OCI-LY1 (cell line): ENCODE results near the gene LIPA.
"Not testable (repeated sequence)": the region's sequence is repeated elsewhere in the genome, so short reads cannot be mapped to it uniquely, and the experiment has no call there.

ENCODE experiments used
- H2AFZ ChIP-seq: fragments of 200-600 bp; sonication (generic), shearing (Covaris generic); 2 replicates; pipeline ENCODE4 v1.6.0; 2014; ENCODE audit warnings: antibody characterized with exemption, mild to moderate bottlenecking, low read length
- H3F3A ChIP-seq: fragments of 200-600 bp; sonication (generic), shearing (Covaris generic); 2 replicates; pipeline ENCODE4 v1.6.0; 2014; ENCODE audit warnings: mild to moderate bottlenecking, antibody characterized with exemption, low read length, moderate library complexity; ENCODE audit not compliant: insufficient read depth
- H3K27ac ChIP-seq: fragments of 200-600 bp; sonication (generic); 2 replicates; pipeline ENCODE4 v1.5.1; 2014; ENCODE audit warnings: low read length, mixed run types, mild to moderate bottlenecking, low read depth; ENCODE audit not compliant: poor library complexity, severe bottlenecking
- H3K27me3 ChIP-seq: fragments of 200-600 bp; sonication (generic); 2 replicates; pipeline ENCODE4 v1.6.0; 2014; ENCODE audit warnings: antibody characterized with exemption, mild to moderate bottlenecking, low read length, moderate library complexity; ENCODE audit not compliant: insufficient read depth
- H3K36me3 ChIP-seq: fragments of 200-600 bp; sonication (generic); 2 replicates; pipeline ENCODE4 v1.6.1; 2014; ENCODE audit warnings: mild to moderate bottlenecking, antibody characterized with exemption, low read length, moderate library complexity, mixed read lengths; ENCODE audit not compliant: insufficient read depth
- H3K4me1 ChIP-seq: fragments of 200-600 bp; sonication (generic); 2 replicates; pipeline ENCODE4 v1.5.1; 2014; ENCODE audit warnings: mild to moderate bottlenecking, low read length, moderate library complexity; ENCODE audit not compliant: insufficient read depth, severe bottlenecking
- H3K4me2 ChIP-seq: fragments of 200-600 bp; sonication (generic), shearing (Covaris generic); 2 replicates; pipeline ENCODE4 v1.6.1; 2014; ENCODE audit warnings: low read length
- H3K4me3 ChIP-seq: fragments of 200-600 bp; sonication (generic); 2 replicates; pipeline ENCODE4 v1.5.1; 2014; ENCODE audit warnings: low read length, low read depth, mild to moderate bottlenecking, mixed read lengths; ENCODE audit not compliant: poor library complexity, severe bottlenecking
- H3K79me2 ChIP-seq: fragments of 200-600 bp; shearing (Covaris generic); 2 replicates; pipeline ENCODE4 v1.6.1; 2016; ENCODE audit warnings: mixed run types, low read length, mixed read lengths; ENCODE audit not compliant: insufficient read depth
- H3K9ac ChIP-seq: fragments of 200-600 bp; sonication (generic), shearing (Covaris generic); 2 replicates; pipeline ENCODE4 v1.6.1; 2014; ENCODE audit warnings: mild to moderate bottlenecking, low read length, mixed read lengths
- H3K9me2 ChIP-seq: fragments of 200-600 bp; sonication (generic), shearing (Covaris generic); 2 replicates; pipeline ENCODE4 v1.6.1; 2014; ENCODE audit warnings: low read depth, mild to moderate bottlenecking, low read length, mixed read lengths
- H3K9me3 ChIP-seq: fragments of 200-600 bp; shearing (Covaris generic); 2 replicates; pipeline ENCODE4 v1.6.1; 2014; ENCODE audit warnings: low read length, mixed read lengths
- H4K20me1 ChIP-seq: fragments of 200-600 bp; sonication (generic), shearing (Covaris generic); 2 replicates; pipeline ENCODE4 v1.6.0; 2016; ENCODE audit warnings: mild to moderate bottlenecking, low read length; ENCODE audit not compliant: insufficient read depth
- EZH2 ChIP-seq: fragments of 200-600 bp; sonication (generic), shearing (Covaris generic); IDR thresholded peaks from 2 replicates; pipeline ENCODE4 v1.8.0; 2017; ENCODE audit warnings: borderline replicate concordance, mixed run types, mild to moderate bottlenecking, antibody characterized with exemption, low read length, moderate library complexity, mixed read lengths
- TF ChIP-seq, protein P1 (sequence below): fragments of 200-600 bp; sonication (generic), shearing (Covaris generic); IDR thresholded peaks from 2 replicates; pipeline ENCODE4 v1.5.1; 2017; ENCODE audit warnings: mild to moderate bottlenecking, antibody characterized with exemption, low read length, moderate library complexity, mixed read lengths

LIPA gene

DNA sequence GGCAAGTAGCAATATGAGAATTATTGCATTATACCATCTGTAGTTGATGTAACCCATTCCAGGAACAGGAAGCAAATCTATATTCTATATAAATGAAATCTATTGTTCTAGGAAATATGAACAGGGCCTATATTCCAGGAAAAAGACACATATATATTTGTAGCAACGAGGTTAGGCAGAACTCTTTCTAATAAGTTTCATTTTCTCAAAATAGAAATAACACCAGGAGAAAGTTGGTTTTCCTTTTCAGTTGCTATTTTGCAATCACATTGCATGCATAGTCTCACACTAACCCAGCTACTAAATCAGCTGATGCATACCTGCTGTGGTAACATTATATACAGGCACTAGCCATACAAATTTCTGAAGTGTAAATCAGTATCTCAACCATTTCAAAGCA lies 44.0 kb upstream of the LIPA start:
- Histone ChIP-seq H4K20me1 (no peaks in the 10 kb centered on the region), H3K4me2 (no peak overlapping the region), H3K4me1 (no peaks in the 10 kb centered on the region), H2AFZ (no peak overlapping the region), H3F3A (no peaks in the 10 kb centered on the region), H3K9me3 (no peaks in the 10 kb centered on the region), H3K27ac (no peak overlapping the region), H3K9ac (no peak overlapping the region), H3K27me3 (no peaks in the 10 kb centered on the region), H3K4me3 (no peak overlapping the region), H3K9me2 (no peaks in the 10 kb centered on the region), H3K79me2 (no peaks in the 10 kb centered on the region), H3K36me3 (no peaks in the 10 kb centered on the region)
- TF ChIP-seq, protein P1, sequence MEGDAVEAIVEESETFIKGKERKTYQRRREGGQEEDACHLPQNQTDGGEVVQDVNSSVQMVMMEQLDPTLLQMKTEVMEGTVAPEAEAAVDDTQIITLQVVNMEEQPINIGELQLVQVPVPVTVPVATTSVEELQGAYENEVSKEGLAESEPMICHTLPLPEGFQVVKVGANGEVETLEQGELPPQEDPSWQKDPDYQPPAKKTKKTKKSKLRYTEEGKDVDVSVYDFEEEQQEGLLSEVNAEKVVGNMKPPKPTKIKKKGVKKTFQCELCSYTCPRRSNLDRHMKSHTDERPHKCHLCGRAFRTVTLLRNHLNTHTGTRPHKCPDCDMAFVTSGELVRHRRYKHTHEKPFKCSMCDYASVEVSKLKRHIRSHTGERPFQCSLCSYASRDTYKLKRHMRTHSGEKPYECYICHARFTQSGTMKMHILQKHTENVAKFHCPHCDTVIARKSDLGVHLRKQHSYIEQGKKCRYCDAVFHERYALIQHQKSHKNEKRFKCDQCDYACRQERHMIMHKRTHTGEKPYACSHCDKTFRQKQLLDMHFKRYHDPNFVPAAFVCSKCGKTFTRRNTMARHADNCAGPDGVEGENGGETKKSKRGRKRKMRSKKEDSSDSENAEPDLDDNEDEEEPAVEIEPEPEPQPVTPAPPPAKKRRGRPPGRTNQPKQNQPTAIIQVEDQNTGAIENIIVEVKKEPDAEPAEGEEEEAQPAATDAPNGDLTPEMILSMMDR, result no peak
- TF ChIP-seq EZH2, result no peak

DNA sequence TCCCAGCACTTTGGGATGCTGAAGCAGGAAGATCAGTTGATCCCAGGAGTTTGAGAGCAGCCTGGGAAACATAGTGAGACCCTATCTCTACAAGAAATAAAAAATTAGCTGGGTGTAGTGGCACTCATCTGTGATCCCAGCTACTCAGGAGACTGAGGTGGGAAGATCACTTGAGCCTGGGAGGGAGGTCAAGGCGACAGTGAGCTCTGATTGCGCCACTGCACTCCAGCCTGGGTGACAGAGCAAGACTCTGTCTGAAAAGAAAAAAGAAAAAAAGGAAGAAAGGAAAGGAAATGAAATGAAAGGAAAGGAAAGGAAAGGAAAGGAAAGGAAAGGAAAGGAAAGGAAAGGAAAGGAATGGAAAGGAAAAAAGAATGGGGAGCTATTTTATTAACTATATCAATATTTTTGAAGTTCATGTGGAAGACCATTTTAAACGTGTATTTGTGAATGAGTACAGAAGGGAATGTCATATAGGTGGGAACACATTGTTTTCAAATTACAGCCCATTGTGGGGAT lies 43.2 kb upstream of the LIPA start:
- Histone ChIP-seq H4K20me1 (no peaks in the 10 kb centered on the region), H3F3A (no peaks in the 10 kb centered on the region), H3K27me3 (no peaks in the 10 kb centered on the region), H3K79me2 (no peaks in the 10 kb centered on the region), H2AFZ (no peak overlapping the region), H3K4me3 (no peak overlapping the region), H3K4me2 (no peak overlapping the region), H3K9me2 (no peaks in the 10 kb centered on the region), H3K9me3 (no peaks in the 10 kb centered on the region), H3K27ac (no peak overlapping the region), H3K9ac (no peak overlapping the region), H3K4me1 (no peaks in the 10 kb centered on the region), H3K36me3 (no peaks in the 10 kb centered on the region)
- TF ChIP-seq, protein P1, result no peak
- no peak for TF ChIP-seq EZH2

DNA sequence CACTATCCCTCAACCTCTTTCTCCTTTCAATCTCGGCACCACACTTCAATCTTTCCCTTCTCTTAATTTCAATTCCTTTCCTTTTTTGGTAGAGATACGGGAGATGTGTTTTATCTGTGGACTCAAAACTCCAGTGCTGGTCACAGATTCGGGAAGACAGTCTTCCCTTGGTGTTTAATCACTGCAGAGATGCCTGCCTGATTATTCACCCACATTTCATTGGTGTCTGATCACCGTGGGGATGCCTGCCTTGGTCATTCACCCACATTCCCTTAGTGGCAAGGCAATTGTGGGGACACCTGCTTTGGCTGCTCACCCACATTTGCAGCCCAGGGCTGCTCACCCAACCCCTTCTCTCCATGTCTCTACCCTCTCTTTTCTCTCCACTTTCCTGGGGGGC lies 33.7 kb upstream of the LIPA start:
- H3F3A ChIP-seq, H3K9ac ChIP-seq, H2AFZ ChIP-seq, H3K36me3 ChIP-seq, H3K4me3 ChIP-seq, H3K9me3 ChIP-seq, H3K79me2 ChIP-seq, H3K4me2 ChIP-seq, H3K27me3 ChIP-seq, H4K20me1 ChIP-seq, H3K9me2 ChIP-seq, H3K4me1 ChIP-seq, H3K27ac ChIP-seq: not testable (repeated sequence)

DNA sequence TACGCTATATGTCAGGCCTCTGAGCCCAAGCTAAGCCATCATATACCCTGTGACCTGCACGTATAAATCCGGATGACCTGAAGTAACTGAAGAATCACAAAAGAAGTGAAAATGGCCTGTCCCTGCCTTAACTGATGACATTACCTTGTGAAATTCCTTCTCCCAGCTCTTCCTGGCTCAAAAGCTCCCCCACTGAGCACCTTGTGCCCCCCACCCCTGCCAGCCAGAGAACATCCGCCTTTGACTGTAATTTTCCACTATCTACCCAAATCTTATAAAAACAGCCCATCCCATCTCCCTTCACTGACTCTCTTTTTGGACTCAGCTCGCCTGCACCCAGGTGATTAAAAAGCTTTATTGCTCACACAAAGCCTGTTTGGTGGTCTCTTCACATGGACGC lies 33.1 kb upstream of the LIPA start:
- H3K9me2 ChIP-seq, H3K27ac ChIP-seq, H3K4me3 ChIP-seq, H3K27me3 ChIP-seq, H4K20me1 ChIP-seq, H3F3A ChIP-seq, H3K9me3 ChIP-seq, H3K4me2 ChIP-seq, H3K36me3 ChIP-seq, H3K79me2 ChIP-seq, H3K9ac ChIP-seq, H3K4me1 ChIP-seq, H2AFZ ChIP-seq: not testable (repeated sequence)
